Measurements from ENCODE around the gene PROS1. TPM values are rescaled to one million over a fixed set of nuclear protein-coding genes. Genes with fewer than 3 reads are reported as not detected.

The PROS1 gene
- total and polyA plus RNA-seq, 2 of the 4 experiments (the other 2 are of a cell fraction), result 1.6 to 2.8 TPM

DNA sequence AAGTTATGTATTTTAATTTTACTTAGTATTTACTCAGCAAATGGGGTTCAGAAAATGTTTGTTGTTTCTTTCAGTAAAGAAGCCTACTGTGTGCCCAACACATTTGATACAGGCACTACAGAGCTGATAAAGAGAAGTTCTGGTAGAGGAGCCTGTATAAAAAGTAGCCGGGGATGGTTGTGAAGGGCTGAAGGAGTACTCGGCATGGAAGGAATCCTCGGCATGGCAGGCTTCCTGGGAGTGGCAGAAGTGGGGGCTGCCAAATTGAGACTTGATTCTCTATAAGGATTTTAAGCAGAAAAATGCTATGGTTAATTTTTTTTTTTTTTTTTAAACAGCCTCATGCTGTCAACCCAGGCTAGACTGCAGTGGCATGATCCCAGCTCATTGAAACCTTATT lies 15.5 kb upstream of the PROS1 start:
- Histone ChIP-seq H3K4me3 (ENCODE audit: insufficient read depth, low read depth, low read length) (no peak overlapping the region), H4K5ac (ENCODE audit: low read depth, low read length) (no peak overlapping the region), H3K4ac (ENCODE audit: low read depth, low read length) (no peak overlapping the region), H3K56ac (ENCODE audit: extremely low read depth, insufficient read depth, low read length) (no peak overlapping the region), H3K9me1 (ENCODE audit: insufficient read depth, low read length) (peaks cover 6% of the 10 kb centered on the region; the same call in 1 of the 2 replicates), H4K91ac (ENCODE audit: insufficient read depth, low read depth, low read length) (no peak overlapping the region), H3K4me2 (ENCODE audit: low read depth, low read length) (no peak overlapping the region), H3K27me3 (ENCODE audit: control insufficient read depth, insufficient read depth, low read length) (no peaks in the 10 kb centered on the region), H2AK5ac (ENCODE audit: low read depth, low read length) (no peak overlapping the region), H2BK20ac (ENCODE audit: low read depth, low read length) (no peak overlapping the region), H2BK15ac (ENCODE audit: low read depth, low read length) (no peak overlapping the region), H3K9me3 (ENCODE audit: control insufficient read depth, insufficient read depth, low read length) (no peaks in the 10 kb centered on the region), H3K36me3 (ENCODE audit: control insufficient read depth, insufficient read depth, low read length) (no peaks in the 10 kb centered on the region), H4K20me1 (ENCODE audit: insufficient read depth, low read length) (0 out of 2 replicates have a peak, but pooled peaks cover 3% of the 10 kb centered on the region), H3K27ac (ENCODE audit: insufficient read depth, low read length) (no peak overlapping the region), H3K9ac (ENCODE audit: low read depth, low read length) (no peak overlapping the region), H3K79me1 (ENCODE audit: low read depth in 1 of 2, low read length in 2 of 2) (peaks cover 5 to 22% of the 10 kb centered on the region in 2 experiments; a peak in 3 of 4 replicates), H2BK5ac (ENCODE audit: low read depth, low read length, poor library complexity, severe bottlenecking) (no peak overlapping the region), H4K8ac (ENCODE audit: low read depth in 2 of 2, low read length in 2 of 2) (no peak overlapping the region), H2BK120ac (ENCODE audit: low read depth, low read length) (no peak overlapping the region), H2AK9ac (replicated peaks; ENCODE audit: low read depth, low read length, poor library complexity) (no peak overlapping the region), H3K18ac (ENCODE audit: low read depth, low read length) (no peak overlapping the region), H3K14ac (replicated peaks; ENCODE audit: low read depth, low read length) (no peak overlapping the region), H3K23ac (ENCODE audit: low read depth, low read length) (no peak overlapping the region), H2AFZ (replicated peaks; ENCODE audit: low read length, poor library complexity) (no peak overlapping the region), H3K4me1 (ENCODE audit: control insufficient read depth, insufficient read depth, low read length) (peaks cover 4% of the 10 kb centered on the region)
- ChIA-PET CTCF (interaction anchor here (1.0 kb wide), 1 partner anchor 15 kb away, joined by 4 read pairs; no protein-coding TSS in a partner anchor), POLR2A (ENCODE audit: unreplicated experiment) (no interaction called here)
- no peak for TF ChIP-seq FOS (IDR thresholded peaks at IDR 0.05; ENCODE audit: low read depth, low read length)
- TF ChIP-seq RFX5 (IDR thresholded peaks at IDR 0.05; ENCODE audit: low read depth, low read length), result no peak
- no peak for TF ChIP-seq RCOR1 (IDR thresholded peaks at IDR 0.05; ENCODE audit: insufficient replicate concordance, low read length)
- no peak for TF ChIP-seq MAZ (IDR thresholded peaks at IDR 0.05; ENCODE audit: borderline replicate concordance, low read depth, low read length)
- TF ChIP-seq POLR2A (IDR thresholded peaks at IDR 0.05; ENCODE audit: low read depth, low read length), result no peak
- TF ChIP-seq, protein P1, sequence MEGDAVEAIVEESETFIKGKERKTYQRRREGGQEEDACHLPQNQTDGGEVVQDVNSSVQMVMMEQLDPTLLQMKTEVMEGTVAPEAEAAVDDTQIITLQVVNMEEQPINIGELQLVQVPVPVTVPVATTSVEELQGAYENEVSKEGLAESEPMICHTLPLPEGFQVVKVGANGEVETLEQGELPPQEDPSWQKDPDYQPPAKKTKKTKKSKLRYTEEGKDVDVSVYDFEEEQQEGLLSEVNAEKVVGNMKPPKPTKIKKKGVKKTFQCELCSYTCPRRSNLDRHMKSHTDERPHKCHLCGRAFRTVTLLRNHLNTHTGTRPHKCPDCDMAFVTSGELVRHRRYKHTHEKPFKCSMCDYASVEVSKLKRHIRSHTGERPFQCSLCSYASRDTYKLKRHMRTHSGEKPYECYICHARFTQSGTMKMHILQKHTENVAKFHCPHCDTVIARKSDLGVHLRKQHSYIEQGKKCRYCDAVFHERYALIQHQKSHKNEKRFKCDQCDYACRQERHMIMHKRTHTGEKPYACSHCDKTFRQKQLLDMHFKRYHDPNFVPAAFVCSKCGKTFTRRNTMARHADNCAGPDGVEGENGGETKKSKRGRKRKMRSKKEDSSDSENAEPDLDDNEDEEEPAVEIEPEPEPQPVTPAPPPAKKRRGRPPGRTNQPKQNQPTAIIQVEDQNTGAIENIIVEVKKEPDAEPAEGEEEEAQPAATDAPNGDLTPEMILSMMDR (conservative IDR thresholded peaks at IDR 0.05; ENCODE audit: low read depth, low read length), result no peak
- no peak for TF ChIP-seq MAFK (IDR thresholded peaks at IDR 0.05; ENCODE audit: low read depth, low read length)
- no peak for TF ChIP-seq MXI1 (IDR thresholded peaks at IDR 0.05; ENCODE audit: borderline replicate concordance, low read depth, low read length)
- TF ChIP-seq, protein P2, sequence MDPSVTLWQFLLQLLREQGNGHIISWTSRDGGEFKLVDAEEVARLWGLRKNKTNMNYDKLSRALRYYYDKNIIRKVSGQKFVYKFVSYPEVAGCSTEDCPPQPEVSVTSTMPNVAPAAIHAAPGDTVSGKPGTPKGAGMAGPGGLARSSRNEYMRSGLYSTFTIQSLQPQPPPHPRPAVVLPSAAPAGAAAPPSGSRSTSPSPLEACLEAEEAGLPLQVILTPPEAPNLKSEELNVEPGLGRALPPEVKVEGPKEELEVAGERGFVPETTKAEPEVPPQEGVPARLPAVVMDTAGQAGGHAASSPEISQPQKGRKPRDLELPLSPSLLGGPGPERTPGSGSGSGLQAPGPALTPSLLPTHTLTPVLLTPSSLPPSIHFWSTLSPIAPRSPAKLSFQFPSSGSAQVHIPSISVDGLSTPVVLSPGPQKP (IDR thresholded peaks at IDR 0.05; ENCODE audit: borderline replicate concordance, low read depth, low read length), result no peak
- TF ChIP-seq CHD1 (IDR thresholded peaks at IDR 0.05; ENCODE audit: low read depth, low read length), result no peak
- TF ChIP-seq CEBPB (IDR thresholded peaks at IDR 0.05; ENCODE audit: low read depth, low read length), result no peak
- TF ChIP-seq, protein P3, sequence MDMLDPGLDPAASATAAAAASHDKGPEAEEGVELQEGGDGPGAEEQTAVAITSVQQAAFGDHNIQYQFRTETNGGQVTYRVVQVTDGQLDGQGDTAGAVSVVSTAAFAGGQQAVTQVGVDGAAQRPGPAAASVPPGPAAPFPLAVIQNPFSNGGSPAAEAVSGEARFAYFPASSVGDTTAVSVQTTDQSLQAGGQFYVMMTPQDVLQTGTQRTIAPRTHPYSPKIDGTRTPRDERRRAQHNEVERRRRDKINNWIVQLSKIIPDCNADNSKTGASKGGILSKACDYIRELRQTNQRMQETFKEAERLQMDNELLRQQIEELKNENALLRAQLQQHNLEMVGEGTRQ (IDR thresholded peaks at IDR 0.05; ENCODE audit: low read depth, low read length), result no peak
- no peak for TF ChIP-seq NFE2L2 (IDR thresholded peaks at IDR 0.05; ENCODE audit: low read depth, low read length)
- intact Hi-C loops (cut with micrococcal nuclease) (no loop called here), dilution Hi-C loops (cut with HindIII; ENCODE audit: low sequenced_read_pairs, unreplicated experiment) (no loop called here), in situ Hi-C loops (cut with MboI; ENCODE audit: low sequenced_read_pairs) (no loop called here)
- no peak for DNase-seq
- WGBS, 2 experiments (ENCODE audit: extremely low coverage in 2 of 2, insufficient read length in 1 of 2), result no CpG with 5 or more reads among the region's 3 CpGs
- BruUV-seq (replicated peaks), result no TSS peak
- ATAC-seq (ENCODE audit: low read depth), result no peak

Measured in IMR-90 (cell line).